IMR-90 (cell line): ENCODE results near the gene SP9. TPM values are rescaled to one million over a fixed set of nuclear protein-coding genes. Genes with fewer than 3 reads are reported as not detected.

Experiments
- ATAC-seq: fragments of 200-7000 bp; cut with Tn5 transposase; 2 replicates; pipeline ENCODE4 v1.9.1; 2020; ENCODE audit warnings: low read depth, mild to moderate bottlenecking, moderate library complexity
- BruUV-seq: library from RNA; stranded (reverse); fragments of 400-500 nt; replicated peaks from 2 replicates; lab custom pipeline; 2021; lab: Mats Ljungman, UMichigan
- CTCF ChIA-PET: fragments of 300-600 bp; formaldehyde crosslinking; extraction: SDS; loops from one replicate; lab custom pipeline; 2021; ENCODE audit warnings: antibody characterized with exemption; lab: Yijun Ruan, JAX
- POLR2A ChIA-PET: fragments of 300-600 bp; sonication (Branson Sonifier 250); formaldehyde crosslinking; loops from one replicate; lab custom pipeline; 2022; ENCODE audit warnings: antibody characterized with exemption; ENCODE audit not compliant: unreplicated experiment; lab: Charles Lee
- DNase-seq: peaks from one replicate; pipeline ENCODE4 v3.0.0; 2013
- H2AFZ ChIP-seq: replicated peaks from 2 replicates; pipeline ENCODE3; 2013; ENCODE audit warnings: low read length, mild to moderate bottlenecking; ENCODE audit not compliant: poor library complexity
- H2AK5ac ChIP-seq: 2 replicates; pipeline ENCODE4 v1.6.1; 2013; ENCODE audit warnings: low read depth, low read length, inconsistent platforms
- H2AK9ac ChIP-seq: replicated peaks from 2 replicates; pipeline ENCODE3; 2013; ENCODE audit warnings: mild to moderate bottlenecking, low read depth, low read length, moderate library complexity; ENCODE audit not compliant: poor library complexity
- H2BK120ac ChIP-seq: 2 replicates; pipeline ENCODE4 v1.6.1; 2013; ENCODE audit warnings: low read depth, low read length, inconsistent platforms
- H2BK15ac ChIP-seq: 3 replicates; pipeline ENCODE4 v1.6.1; 2013; ENCODE audit warnings: low read depth, low read length, inconsistent platforms
- H2BK20ac ChIP-seq: 2 replicates; pipeline ENCODE4 v1.6.1; 2013; ENCODE audit warnings: low read depth, mild to moderate bottlenecking, inconsistent platforms, low read length, moderate library complexity
- H2BK5ac ChIP-seq: 2 replicates; pipeline ENCODE4 v1.6.1; 2013; ENCODE audit warnings: mild to moderate bottlenecking, low read depth, low read length, inconsistent platforms; ENCODE audit not compliant: poor library complexity, severe bottlenecking
- H3K14ac ChIP-seq: replicated peaks from 2 replicates; pipeline ENCODE4 v1.6.1; 2013; ENCODE audit warnings: low read depth, low read length, inconsistent platforms
- H3K18ac ChIP-seq: 2 replicates; pipeline ENCODE4 v1.6.1; 2013; ENCODE audit warnings: low read depth, low read length, control low read depth
- H3K23ac ChIP-seq: 2 replicates; pipeline ENCODE4 v1.6.1; 2013; ENCODE audit warnings: low read depth, low read length, inconsistent platforms
- H3K27ac ChIP-seq: 2 replicates; pipeline ENCODE4 v1.5.1; 2013; ENCODE audit warnings: mild to moderate bottlenecking, control low read depth, low read length; ENCODE audit not compliant: insufficient read depth
- H3K27me3 ChIP-seq: 2 replicates; pipeline ENCODE4 v1.6.1; 2013; ENCODE audit warnings: low read length; ENCODE audit not compliant: control insufficient read depth, insufficient read depth
- H3K36me3 ChIP-seq: 2 replicates; pipeline ENCODE4 v1.6.1; 2013; ENCODE audit warnings: low read length, mixed read lengths; ENCODE audit not compliant: control insufficient read depth, insufficient read depth
- H3K4ac ChIP-seq: 2 replicates; pipeline ENCODE4 v1.6.1; 2013; ENCODE audit warnings: low read depth, low read length, inconsistent platforms
- H3K4me1 ChIP-seq: 2 replicates; pipeline ENCODE4 v1.6.1; 2013; ENCODE audit warnings: low read length, mixed read lengths; ENCODE audit not compliant: control insufficient read depth, insufficient read depth
- H3K4me2 ChIP-seq: 2 replicates; pipeline ENCODE4 v1.6.1; 2013; ENCODE audit warnings: low read depth, mild to moderate bottlenecking, control low read depth, low read length, moderate library complexity
- H3K4me3 ChIP-seq: 2 replicates; pipeline ENCODE4 v1.5.1; 2013; ENCODE audit warnings: low read depth, mild to moderate bottlenecking, control low read depth, low read length, moderate library complexity; ENCODE audit not compliant: insufficient read depth
- H3K56ac ChIP-seq: 2 replicates; pipeline ENCODE4 v1.6.1; 2013; ENCODE audit warnings: low read length, inconsistent platforms; ENCODE audit not compliant: insufficient read depth; ENCODE audit errors: extremely low read depth
- H3K79me1 ChIP-seq, 2 experiments: 2 replicates each; pipeline ENCODE4 v1.6.1; 2013; ENCODE audit warnings: low read length in 2 of 2, inconsistent platforms in 1 of 2, low read depth in 1 of 2
- H3K9ac ChIP-seq: 2 replicates; pipeline ENCODE4 v1.6.1; 2013; ENCODE audit warnings: low read depth, low read length, control low read depth
- H3K9me1 ChIP-seq: 2 replicates; pipeline ENCODE4 v1.6.1; 2013; ENCODE audit warnings: low read length, inconsistent platforms; ENCODE audit not compliant: insufficient read depth
- H3K9me3 ChIP-seq: 2 replicates; pipeline ENCODE4 v1.6.1; 2013; ENCODE audit warnings: low read length; ENCODE audit not compliant: control insufficient read depth, insufficient read depth
- H4K20me1 ChIP-seq: 2 replicates; pipeline ENCODE4 v1.6.1; 2013; ENCODE audit warnings: low read length, inconsistent platforms; ENCODE audit not compliant: insufficient read depth
- H4K5ac ChIP-seq: 2 replicates; pipeline ENCODE4 v1.6.1; 2013; ENCODE audit warnings: mild to moderate bottlenecking, low read depth, low read length, control low read depth
- H4K8ac ChIP-seq, 2 experiments: 2 replicates each; pipeline ENCODE4 v1.6.1; 2013; ENCODE audit warnings: low read depth in 2 of 2, low read length in 2 of 2, control low read depth in 1 of 2, inconsistent platforms in 1 of 2
- H4K91ac ChIP-seq: 2 replicates; pipeline ENCODE4 v1.6.1; 2013; ENCODE audit warnings: low read depth, low read length, inconsistent platforms; ENCODE audit not compliant: insufficient read depth
- FOS ChIP-seq: fragments of 150-350 bp; IDR thresholded peaks from 2 replicates; pipeline ENCODE4 v1.6.1; 2016; ENCODE audit warnings: low read depth, low read length
- MAFK ChIP-seq: IDR thresholded peaks from 2 replicates; pipeline ENCODE4 v1.6.1; 2012; ENCODE audit warnings: low read depth, low read length, improper control_type of control experiment
- MAZ ChIP-seq: IDR thresholded peaks from 2 replicates; pipeline ENCODE4 v1.6.1; 2012; ENCODE audit warnings: low read depth, mild to moderate bottlenecking, low read length, improper control_type of control experiment, moderate library complexity, borderline replicate concordance
- MXI1 ChIP-seq: IDR thresholded peaks from 2 replicates; pipeline ENCODE4 v1.6.1; 2012; ENCODE audit warnings: low read depth, mild to moderate bottlenecking, low read length, moderate library complexity, borderline replicate concordance
- RAD21 ChIP-seq: IDR thresholded peaks from 2 replicates; pipeline ENCODE4 v1.6.1; 2012; ENCODE audit warnings: low read length, improper control_type of control experiment
- SMC3 ChIP-seq: fragments of 150-350 bp; IDR thresholded peaks from 2 replicates; pipeline ENCODE4 v1.6.1; 2016; ENCODE audit warnings: low read depth, mild to moderate bottlenecking, antibody characterized with exemption, low read length, moderate library complexity
- WGBS, 2 experiments: methylation state at CpG; one replicate each; pipeline versions ENCODE4 v1.1.5 to v1.1.7; 2013; ENCODE audit warnings: missing lambda C conversion rate in 2 of 2; ENCODE audit not compliant: insufficient read length in 1 of 2; ENCODE audit errors: extremely low coverage in 2 of 2; 5-methylcytosine and 5-hydroxymethylcytosine counted together
- dilution Hi-C: fragments of 300-500 bp; cut with HindIII; formaldehyde crosslinking; loops from one replicate; pipeline ENCODE4 v1.14.3; 2018; ENCODE audit warnings: low sequenced_read_pairs; ENCODE audit not compliant: unreplicated experiment
- in situ Hi-C: fragments of 300-500 bp; cut with MboI; formaldehyde crosslinking; loops from 3 replicates; pipeline ENCODE4 v1.14.3; 2019; ENCODE audit warnings: low sequenced_read_pairs, inconsistent platforms, mixed read lengths
- intact Hi-C: fragments of 100-400 bp; cut with micrococcal nuclease; formaldehyde crosslinking; loops from 2 replicates; pipeline ENCODE4 v1.10.0; 2022
- polyA plus RNA-seq, 3 experiments: library from polyadenylated mRNA; depleted of rRNA; stranded (reverse); fragments of >200 nt; gene quantifications; 2 replicates each; pipeline ENCODE4 v1.2.3, GENCODE V29; 2012; ENCODE audit warnings: low replicate concordance in 1 of 3
- total RNA-seq: library from RNA; depleted of rRNA; stranded (reverse); fragments of >200 nt; gene quantifications from 2 replicates; pipeline ENCODE4 v1.2.3, GENCODE V29; 2012
- TF ChIP-seq, protein P1 (sequence below): conservative IDR thresholded peaks from 2 replicates; pipeline ENCODE4 v1.5.1; 2012; ENCODE audit warnings: mild to moderate bottlenecking, low read depth, low read length, improper control_type of control experiment

SP9 gene
- total and polyA plus RNA-seq, 2 of the 4 experiments (the other 2 are of a cell fraction), result not detected

GRCh38 chr2:174341293-174341994 is 6.7 kb downstream of the SP9 start:
- Histone ChIP-seq H3K14ac (no peak overlapping the region), H2AFZ (peak overlapping the region; percentile 83), H3K4me3 (no peak overlapping the region), H2BK15ac (no peak overlapping the region), H2BK20ac (no peak overlapping the region), H3K36me3 (no peaks in the 10 kb centered on the region), H4K20me1 (peaks cover 29% of the 10 kb centered on the region; the same call in 1 of the 2 replicates), H3K9ac (no peak overlapping the region), H3K23ac (peak overlapping the region; percentile 89; the same call in 1 of the 2 replicates), H3K27me3 (peaks cover 76% of the 10 kb centered on the region), H2AK5ac (no peak overlapping the region), H2BK120ac (no peak overlapping the region), H3K4me2 (peak overlapping the region; percentile 77), H4K5ac (no peak overlapping the region), H3K27ac (no peak overlapping the region), H4K8ac (no peak overlapping the region), H3K4me1 (peaks cover 10% of the 10 kb centered on the region; the same call in 1 of the 2 replicates), H3K56ac (no peak overlapping the region), H3K9me3 (peaks cover 3% of the 10 kb centered on the region), H2AK9ac (peak overlapping the region; percentile 93), H2BK5ac (no peak overlapping the region), H3K4ac (no peak overlapping the region), H3K79me1 (no peaks in the 10 kb centered on the region), H3K9me1 (no peaks in the 10 kb centered on the region), H4K91ac (no peak overlapping the region), H3K18ac (no peak overlapping the region)
- dilution Hi-C loops, result no loop called here
- intact Hi-C loops, result loop anchor here (1.0 to 10.0 kb wide), 7 partner anchors 379 to 1517 kb away; no protein-coding TSS in a partner anchor
- 0% methylated on average over 15 of the region's 31 CpGs; no CpG with 5 or more reads in 1 of the 2 experiments for WGBS, 2 experiments
- peak; percentile 78 for DNase-seq
- peak; percentile 86 for ATAC-seq
- POLR2A ChIA-PET, result interaction anchor here (0.6 kb wide), 1 partner anchor 283 kb away, joined by 3 read pairs; no protein-coding TSS in a partner anchor
- in situ Hi-C loops, result loop anchor here (5.0 to 25.0 kb wide), 4 partner anchors 457 to 1529 kb away; no protein-coding TSS in a partner anchor
- BruUV-seq, result no TSS peak
- CTCF ChIA-PET, result interaction anchor here (0.5 to 1.7 kb wide), 11 partner anchors 8 to 965 kb away, joined by 3 to 11 read pairs (median 3); no protein-coding TSS in a partner anchor
- no peak for TF ChIP-seq FOS
- TF ChIP-seq SMC3, result peak; percentile 85
- TF ChIP-seq, protein P1, sequence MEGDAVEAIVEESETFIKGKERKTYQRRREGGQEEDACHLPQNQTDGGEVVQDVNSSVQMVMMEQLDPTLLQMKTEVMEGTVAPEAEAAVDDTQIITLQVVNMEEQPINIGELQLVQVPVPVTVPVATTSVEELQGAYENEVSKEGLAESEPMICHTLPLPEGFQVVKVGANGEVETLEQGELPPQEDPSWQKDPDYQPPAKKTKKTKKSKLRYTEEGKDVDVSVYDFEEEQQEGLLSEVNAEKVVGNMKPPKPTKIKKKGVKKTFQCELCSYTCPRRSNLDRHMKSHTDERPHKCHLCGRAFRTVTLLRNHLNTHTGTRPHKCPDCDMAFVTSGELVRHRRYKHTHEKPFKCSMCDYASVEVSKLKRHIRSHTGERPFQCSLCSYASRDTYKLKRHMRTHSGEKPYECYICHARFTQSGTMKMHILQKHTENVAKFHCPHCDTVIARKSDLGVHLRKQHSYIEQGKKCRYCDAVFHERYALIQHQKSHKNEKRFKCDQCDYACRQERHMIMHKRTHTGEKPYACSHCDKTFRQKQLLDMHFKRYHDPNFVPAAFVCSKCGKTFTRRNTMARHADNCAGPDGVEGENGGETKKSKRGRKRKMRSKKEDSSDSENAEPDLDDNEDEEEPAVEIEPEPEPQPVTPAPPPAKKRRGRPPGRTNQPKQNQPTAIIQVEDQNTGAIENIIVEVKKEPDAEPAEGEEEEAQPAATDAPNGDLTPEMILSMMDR, result peak; percentile 99
- no peak for TF ChIP-seq MAFK
- TF ChIP-seq MAZ, result 0 out of 2 replicates have a peak, but pooled peaks have one; percentile 21
- TF ChIP-seq RAD21, result peak; percentile 97
- peak; percentile 59; the same call in 1 of the 2 replicates for TF ChIP-seq MXI1
